HepG2 (cell line): ENCODE measurements around the gene UBQLN4. TPM values are rescaled to one million over a fixed set of nuclear protein-coding genes. Genes with fewer than 3 reads are reported as not detected.

ENCODE experiments used
- FOXA1 ChIP-seq, 2 experiments: fragments of 450-650 bp in 1 of 2; sonication (generic) in 1 of 2; formaldehyde crosslinking in 1 of 2; IDR thresholded peaks; 2 replicates each; pipeline versions ENCODE4 v1.4.0 to v1.6.1; 2016 to 2020; ENCODE audit warnings: missing genetic modification reagents in 1 of 2
- GLI4 ChIP-seq: sonication (generic); formaldehyde crosslinking; IDR thresholded peaks from 2 replicates; pipeline ENCODE4 v1.5.1; 2020; ENCODE audit warnings: missing genetic modification reagents, mild to moderate bottlenecking, moderate library complexity, borderline replicate concordance
- TRIM24 ChIP-seq: sonication (generic); formaldehyde crosslinking; IDR thresholded peaks from 2 replicates; pipeline ENCODE4 v1.8.0; 2022; ENCODE audit warnings: mild to moderate bottlenecking, missing genetic modification reagents
- ZBTB38 ChIP-seq: sonication (generic); formaldehyde crosslinking; IDR thresholded peaks from 2 replicates; pipeline ENCODE4 v1.5.1; 2020; ENCODE audit warnings: mild to moderate bottlenecking, missing genetic modification reagents
- ZC3H4 ChIP-seq: sonication (generic); formaldehyde crosslinking; IDR thresholded peaks from 2 replicates; pipeline ENCODE4 v1.4.0; 2020; ENCODE audit warnings: missing genetic modification reagents, borderline replicate concordance
- ZFP41 ChIP-seq: sonication (generic); formaldehyde crosslinking; IDR thresholded peaks from 2 replicates; pipeline ENCODE4 v1.4.0; 2020; ENCODE audit warnings: mild to moderate bottlenecking, missing genetic modification reagents, borderline replicate concordance
- ZIK1 ChIP-seq: sonication (generic); formaldehyde crosslinking; IDR thresholded peaks from 2 replicates; pipeline ENCODE4 v1.5.0; 2020; ENCODE audit warnings: mild to moderate bottlenecking, low read depth, missing genetic modification reagents, borderline replicate concordance
- ZNF251 ChIP-seq: sonication (generic); formaldehyde crosslinking; IDR thresholded peaks from 2 replicates; pipeline ENCODE4 v1.9.0; 2021; ENCODE audit warnings: mild to moderate bottlenecking, missing genetic modification reagents
- ZNF263 ChIP-seq: sonication (generic); formaldehyde crosslinking; IDR thresholded peaks from 2 replicates; pipeline ENCODE4 v1.4.0; 2020; ENCODE audit warnings: missing genetic modification reagents
- ZNF484 ChIP-seq: sonication (generic); formaldehyde crosslinking; IDR thresholded peaks from 2 replicates; pipeline ENCODE4 v1.5.1; 2020; ENCODE audit warnings: mild to moderate bottlenecking, low read depth, missing genetic modification reagents, borderline replicate concordance
- ZNF614 ChIP-seq: IDR thresholded peaks from 2 replicates; pipeline ENCODE4 v1.6.1; 2018; ENCODE audit warnings: missing biosample characterization, missing genetic modification reagents, inconsistent platforms, borderline replicate concordance
- polyA plus RNA-seq, 8 experiments: library from polyadenylated mRNA; depleted of rRNA in 3 of 8; stranded (reverse) in 7 of 8; unstranded in 1 of 8; fragments of >200 nt; fragmentation: Illumina TruSeq in 4 of 8; extraction: Trizol in 4 of 8; gene quantifications; 2 replicates each; pipeline versions ENCODE4 v1.2.1 to v1.2.3, GENCODE V29; 2011 to 2016; ENCODE audit warnings: low read depth in 4 of 8, missing spikeins in 1 of 8, mixed read lengths in 1 of 8; ENCODE audit not compliant: insufficient read depth in 1 of 8
- total RNA-seq, 5 experiments: library from RNA; depleted of rRNA; stranded (reverse); fragments of >200 nt; fragmentation: Illumina TruSeq; extraction: Trizol; gene quantifications; 2 replicates each; pipeline ENCODE4 v1.2.3, GENCODE V29; 2016; ENCODE audit warnings: low read depth in 1 of 5
- TF ChIP-seq, protein P1 (sequence below): IDR thresholded peaks from 2 replicates; pipeline ENCODE4 v1.4.0; 2020; ENCODE audit warnings: mild to moderate bottlenecking, missing genetic modification reagents
- TF ChIP-seq, protein P2 (sequence below): sonication (generic); formaldehyde crosslinking; IDR thresholded peaks from one replicate; pipeline ENCODE4 v1.5.1; 2020; ENCODE audit warnings: mild to moderate bottlenecking, missing genetic modification reagents; ENCODE audit errors: not compliant biosample characterization
- TF ChIP-seq, protein P3 (sequence below): sonication (generic); formaldehyde crosslinking; conservative IDR thresholded peaks from 2 replicates; pipeline ENCODE4 v1.8.0; 2022; ENCODE audit warnings: low read depth, missing genetic modification reagents

UBQLN4 gene
- total and polyA plus RNA-seq, 2 of the 13 experiments (the other 11 are each of a cell fraction or from before 2014, with no cell fraction given): 31.5 to 39.8 TPM

DNA sequence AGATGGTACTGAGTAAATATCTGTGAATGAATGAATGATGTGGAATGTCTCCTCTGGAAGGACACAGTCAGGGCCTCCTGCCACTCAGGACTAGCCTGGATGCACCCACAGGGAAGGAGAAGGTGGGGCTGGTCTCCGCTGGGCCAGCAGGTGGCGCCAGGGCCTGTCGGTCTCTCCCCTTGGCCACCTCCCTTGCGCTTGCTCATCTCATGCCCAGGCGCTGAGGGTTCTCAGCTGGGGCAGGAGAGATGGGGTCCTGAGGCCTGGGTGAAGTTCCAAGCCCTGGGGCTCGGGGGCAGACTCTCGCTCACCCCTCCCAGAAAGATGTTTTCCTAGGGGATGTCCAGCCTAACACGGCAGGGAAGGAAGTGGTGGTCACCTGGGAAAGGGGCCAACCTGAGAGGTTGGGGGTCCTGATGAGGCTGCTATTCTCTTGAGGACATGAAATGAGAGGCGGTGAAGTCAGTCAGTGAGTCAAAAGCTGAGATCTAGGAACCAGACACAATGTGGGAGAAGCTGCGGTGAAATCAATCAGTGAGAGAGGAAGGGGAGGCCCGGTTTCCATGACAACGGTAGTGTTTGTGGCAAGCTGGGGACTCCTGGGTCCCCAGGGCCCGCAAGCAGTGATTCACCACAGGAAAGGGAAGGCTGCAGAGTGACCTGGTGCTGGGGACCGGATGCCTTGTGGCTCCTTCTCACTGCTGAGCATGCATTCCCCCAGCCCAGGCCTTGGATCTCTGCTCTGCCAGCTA lies 43.2 kb upstream of the UBQLN4 start (continued):
- TF ChIP-seq, protein P1, sequence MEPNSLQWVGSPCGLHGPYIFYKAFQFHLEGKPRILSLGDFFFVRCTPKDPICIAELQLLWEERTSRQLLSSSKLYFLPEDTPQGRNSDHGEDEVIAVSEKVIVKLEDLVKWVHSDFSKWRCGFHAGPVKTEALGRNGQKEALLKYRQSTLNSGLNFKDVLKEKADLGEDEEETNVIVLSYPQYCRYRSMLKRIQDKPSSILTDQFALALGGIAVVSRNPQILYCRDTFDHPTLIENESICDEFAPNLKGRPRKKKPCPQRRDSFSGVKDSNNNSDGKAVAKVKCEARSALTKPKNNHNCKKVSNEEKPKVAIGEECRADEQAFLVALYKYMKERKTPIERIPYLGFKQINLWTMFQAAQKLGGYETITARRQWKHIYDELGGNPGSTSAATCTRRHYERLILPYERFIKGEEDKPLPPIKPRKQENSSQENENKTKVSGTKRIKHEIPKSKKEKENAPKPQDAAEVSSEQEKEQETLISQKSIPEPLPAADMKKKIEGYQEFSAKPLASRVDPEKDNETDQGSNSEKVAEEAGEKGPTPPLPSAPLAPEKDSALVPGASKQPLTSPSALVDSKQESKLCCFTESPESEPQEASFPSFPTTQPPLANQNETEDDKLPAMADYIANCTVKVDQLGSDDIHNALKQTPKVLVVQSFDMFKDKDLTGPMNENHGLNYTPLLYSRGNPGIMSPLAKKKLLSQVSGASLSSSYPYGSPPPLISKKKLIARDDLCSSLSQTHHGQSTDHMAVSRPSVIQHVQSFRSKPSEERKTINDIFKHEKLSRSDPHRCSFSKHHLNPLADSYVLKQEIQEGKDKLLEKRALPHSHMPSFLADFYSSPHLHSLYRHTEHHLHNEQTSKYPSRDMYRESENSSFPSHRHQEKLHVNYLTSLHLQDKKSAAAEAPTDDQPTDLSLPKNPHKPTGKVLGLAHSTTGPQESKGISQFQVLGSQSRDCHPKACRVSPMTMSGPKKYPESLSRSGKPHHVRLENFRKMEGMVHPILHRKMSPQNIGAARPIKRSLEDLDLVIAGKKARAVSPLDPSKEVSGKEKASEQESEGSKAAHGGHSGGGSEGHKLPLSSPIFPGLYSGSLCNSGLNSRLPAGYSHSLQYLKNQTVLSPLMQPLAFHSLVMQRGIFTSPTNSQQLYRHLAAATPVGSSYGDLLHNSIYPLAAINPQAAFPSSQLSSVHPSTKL (CRISPR knock-in tag): 0 out of 2 replicates have a peak, but pooled peaks have one; percentile 27
- no peak; the same call in 1 of the 2 replicates for TF ChIP-seq ZBTB38 (CRISPR knock-in tag)
- no peak for TF ChIP-seq GLI4 (CRISPR knock-in tag)
- TF ChIP-seq, protein P2, sequence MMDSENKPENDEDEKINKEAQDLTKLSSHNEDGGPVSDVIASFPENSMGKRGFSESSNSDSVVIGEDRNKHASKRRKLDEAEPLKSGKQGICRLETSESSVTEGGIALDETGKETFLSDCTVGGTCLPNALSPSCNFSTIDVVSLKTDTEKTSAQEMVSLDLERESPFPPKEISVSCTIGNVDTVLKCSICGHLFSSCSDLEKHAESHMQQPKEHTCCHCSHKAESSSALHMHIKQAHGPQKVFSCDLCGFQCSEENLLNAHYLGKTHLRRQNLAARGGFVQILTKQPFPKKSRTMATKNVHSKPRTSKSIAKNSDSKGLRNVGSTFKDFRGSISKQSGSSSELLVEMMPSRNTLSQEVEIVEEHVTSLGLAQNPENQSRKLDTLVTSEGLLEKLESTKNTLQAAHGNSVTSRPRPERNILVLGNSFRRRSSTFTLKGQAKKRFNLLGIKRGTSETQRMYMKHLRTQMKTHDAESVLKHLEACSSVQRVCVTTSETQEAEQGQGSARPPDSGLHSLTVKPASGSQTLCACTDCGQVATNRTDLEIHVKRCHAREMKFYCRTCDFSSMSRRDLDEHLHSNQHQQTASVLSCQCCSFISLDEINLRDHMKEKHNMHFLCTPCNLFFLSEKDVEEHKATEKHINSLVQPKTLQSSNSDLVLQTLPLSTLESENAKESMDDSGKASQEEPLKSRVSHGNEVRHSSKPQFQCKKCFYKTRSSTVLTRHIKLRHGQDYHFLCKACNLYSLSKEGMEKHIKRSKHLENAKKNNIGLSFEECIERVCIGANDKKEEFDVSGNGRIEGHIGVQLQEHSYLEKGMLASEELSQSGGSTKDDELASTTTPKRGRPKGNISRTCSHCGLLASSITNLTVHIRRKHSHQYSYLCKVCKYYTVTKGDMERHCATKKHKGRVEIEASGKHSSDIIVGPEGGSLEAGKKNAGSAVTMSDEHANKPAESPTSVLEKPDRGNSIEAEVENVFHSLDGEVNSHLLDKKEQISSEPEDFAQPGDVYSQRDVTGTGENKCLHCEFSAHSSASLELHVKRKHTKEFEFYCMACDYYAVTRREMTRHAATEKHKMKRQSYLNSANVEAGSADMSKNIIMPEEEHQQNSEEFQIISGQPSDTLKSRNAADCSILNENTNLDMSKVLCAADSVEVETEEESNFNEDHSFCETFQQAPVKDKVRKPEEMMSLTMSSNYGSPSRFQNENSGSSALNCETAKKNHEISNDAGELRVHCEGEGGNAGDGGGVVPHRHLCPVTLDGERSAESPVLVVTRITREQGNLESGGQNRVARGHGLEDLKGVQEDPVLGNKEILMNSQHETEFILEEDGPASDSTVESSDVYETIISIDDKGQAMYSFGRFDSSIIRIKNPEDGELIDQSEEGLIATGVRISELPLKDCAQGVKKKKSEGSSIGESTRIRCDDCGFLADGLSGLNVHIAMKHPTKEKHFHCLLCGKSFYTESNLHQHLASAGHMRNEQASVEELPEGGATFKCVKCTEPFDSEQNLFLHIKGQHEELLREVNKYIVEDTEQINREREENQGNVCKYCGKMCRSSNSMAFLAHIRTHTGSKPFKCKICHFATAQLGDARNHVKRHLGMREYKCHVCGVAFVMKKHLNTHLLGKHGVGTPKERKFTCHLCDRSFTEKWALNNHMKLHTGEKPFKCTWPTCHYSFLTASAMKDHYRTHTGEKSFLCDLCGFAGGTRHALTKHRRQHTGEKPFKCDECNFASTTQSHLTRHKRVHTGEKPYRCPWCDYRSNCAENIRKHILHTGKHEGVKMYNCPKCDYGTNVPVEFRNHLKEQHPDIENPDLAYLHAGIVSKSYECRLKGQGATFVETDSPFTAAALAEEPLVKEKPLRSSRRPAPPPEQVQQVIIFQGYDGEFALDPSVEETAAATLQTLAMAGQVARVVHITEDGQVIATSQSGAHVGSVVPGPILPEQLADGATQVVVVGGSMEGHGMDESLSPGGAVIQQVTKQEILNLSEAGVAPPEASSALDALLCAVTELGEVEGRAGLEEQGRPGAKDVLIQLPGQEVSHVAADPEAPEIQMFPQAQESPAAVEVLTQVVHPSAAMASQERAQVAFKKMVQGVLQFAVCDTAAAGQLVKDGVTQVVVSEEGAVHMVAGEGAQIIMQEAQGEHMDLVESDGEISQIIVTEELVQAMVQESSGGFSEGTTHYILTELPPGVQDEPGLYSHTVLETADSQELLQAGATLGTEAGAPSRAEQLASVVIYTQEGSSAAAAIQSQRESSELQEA: peak; percentile 52
- TF ChIP-seq ZNF263 (CRISPR knock-in tag): no peak
- no peak for TF ChIP-seq ZC3H4 (CRISPR knock-in tag)
- 0 out of 2 replicates have a peak, but pooled peaks have one; percentile 32 for TF ChIP-seq ZNF614 (CRISPR knock-in tag)
- no peak for TF ChIP-seq ZFP41 (CRISPR knock-in tag)
- TF ChIP-seq ZNF251: no peak
- no peak for TF ChIP-seq TRIM24 (CRISPR knock-in tag)
- peak; percentile 49; the same call in 1 of the 2 replicates for TF ChIP-seq ZIK1 (CRISPR knock-in tag)
- TF ChIP-seq, protein P3, sequence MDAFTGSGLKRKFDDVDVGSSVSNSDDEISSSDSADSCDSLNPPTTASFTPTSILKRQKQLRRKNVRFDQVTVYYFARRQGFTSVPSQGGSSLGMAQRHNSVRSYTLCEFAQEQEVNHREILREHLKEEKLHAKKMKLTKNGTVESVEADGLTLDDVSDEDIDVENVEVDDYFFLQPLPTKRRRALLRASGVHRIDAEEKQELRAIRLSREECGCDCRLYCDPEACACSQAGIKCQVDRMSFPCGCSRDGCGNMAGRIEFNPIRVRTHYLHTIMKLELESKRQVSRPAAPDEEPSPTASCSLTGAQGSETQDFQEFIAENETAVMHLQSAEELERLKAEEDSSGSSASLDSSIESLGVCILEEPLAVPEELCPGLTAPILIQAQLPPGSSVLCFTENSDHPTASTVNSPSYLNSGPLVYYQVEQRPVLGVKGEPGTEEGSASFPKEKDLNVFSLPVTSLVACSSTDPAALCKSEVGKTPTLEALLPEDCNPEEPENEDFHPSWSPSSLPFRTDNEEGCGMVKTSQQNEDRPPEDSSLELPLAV (CRISPR knock-in tag): no peak
- no peak for TF ChIP-seq ZNF484 (CRISPR knock-in tag)
- TF ChIP-seq FOXA1 (IDR thresholded peaks at IDR 0.05): no peak
- no peak for TF ChIP-seq FOXA1 (CRISPR knock-in tag; IDR thresholded peaks at IDR 0.05)
